Measurements from ENCODE around the gene PTMA.

Gene PTMA

GRCh38 chr2:231727621-231728020 is 19.3 kb downstream of the PTMA start:
- no peaks in the 10 kb centered on the region for H3K9me3 ChIP-seq (replicated peaks; ENCODE audit: insufficient read depth, low read length)
- DNase-seq, result no peak

GRCh38 chr2:231732604-231733003 is 24.3 kb downstream of the PTMA start:
- H3K4me2 ChIP-seq (ENCODE audit: low read depth, low read length), result no peak overlapping the region
- H3K27me3 ChIP-seq (replicated peaks; ENCODE audit: insufficient read depth, low read length), result no peaks in the 10 kb centered on the region
- H3K4me1 ChIP-seq (ENCODE audit: low read length), result no peaks in the 10 kb centered on the region
- no peak overlapping the region for H3K27ac ChIP-seq (ENCODE audit: low read length)
- TF ChIP-seq CTCF (IDR thresholded peaks at IDR 0.05; ENCODE audit: low read length) (0 out of 2 replicates have a peak, but pooled peaks have one; percentile 5), EZH2phosphoT487 (IDR thresholded peaks at IDR 0.05; ENCODE audit: low read length) (no peak), EZH2 (optimal IDR thresholded peaks at IDR 0.05; ENCODE audit: low read depth, low read length) (no peak)
- no peaks in the 10 kb centered on the region for H3K9me3 ChIP-seq (replicated peaks; ENCODE audit: insufficient read depth, low read length)
- H3K36me3 ChIP-seq (replicated peaks; ENCODE audit: insufficient read depth, low read length), result no peaks in the 10 kb centered on the region
- H3K4me3 ChIP-seq (ENCODE audit: low read length), result no peak overlapping the region
- no peak for DNase-seq
- H3F3A ChIP-seq (ENCODE audit: insufficient read depth, low read length), result no peaks in the 10 kb centered on the region
- no peaks in the 10 kb centered on the region for H4K20me1 ChIP-seq (ENCODE audit: insufficient read depth, low read length)
- no peaks in the 10 kb centered on the region for H3K79me2 ChIP-seq (ENCODE audit: low read length)
- H3K9me2 ChIP-seq (replicated peaks; ENCODE audit: insufficient read depth, low read length), result no peaks in the 10 kb centered on the region
- no peak overlapping the region for H3K9ac ChIP-seq (ENCODE audit: low read length)
- no peak overlapping the region for H2AFZ ChIP-seq (ENCODE audit: low read length)

More at GRCh38 chr2:231727621-231728020, 19.3 kb downstream of the PTMA start:
- Histone ChIP-seq H3K36me3 (replicated peaks; ENCODE audit: insufficient read depth, low read length) (no peaks in the 10 kb centered on the region), H3F3A (ENCODE audit: insufficient read depth, low read length) (no peaks in the 10 kb centered on the region), H3K4me3 (ENCODE audit: low read length) (no peak overlapping the region), H3K27me3 (replicated peaks; ENCODE audit: insufficient read depth, low read length) (no peaks in the 10 kb centered on the region), H3K27ac (ENCODE audit: low read length) (no peak overlapping the region), H3K4me1 (ENCODE audit: low read length) (no peaks in the 10 kb centered on the region), H3K9ac (ENCODE audit: low read length) (no peak overlapping the region), H3K9me2 (replicated peaks; ENCODE audit: insufficient read depth, low read length) (no peaks in the 10 kb centered on the region), H3K79me2 (ENCODE audit: low read length) (no peaks in the 10 kb centered on the region), H2AFZ (ENCODE audit: low read length) (no peak overlapping the region), H3K4me2 (ENCODE audit: low read depth, low read length) (no peak overlapping the region), H4K20me1 (ENCODE audit: insufficient read depth, low read length) (no peaks in the 10 kb centered on the region)
- no peak for TF ChIP-seq EZH2 (optimal IDR thresholded peaks at IDR 0.05; ENCODE audit: low read depth, low read length)
- no peak for TF ChIP-seq EZH2phosphoT487 (IDR thresholded peaks at IDR 0.05; ENCODE audit: low read length)
- TF ChIP-seq CTCF (IDR thresholded peaks at IDR 0.05; ENCODE audit: low read length), result no peak

DNA sequence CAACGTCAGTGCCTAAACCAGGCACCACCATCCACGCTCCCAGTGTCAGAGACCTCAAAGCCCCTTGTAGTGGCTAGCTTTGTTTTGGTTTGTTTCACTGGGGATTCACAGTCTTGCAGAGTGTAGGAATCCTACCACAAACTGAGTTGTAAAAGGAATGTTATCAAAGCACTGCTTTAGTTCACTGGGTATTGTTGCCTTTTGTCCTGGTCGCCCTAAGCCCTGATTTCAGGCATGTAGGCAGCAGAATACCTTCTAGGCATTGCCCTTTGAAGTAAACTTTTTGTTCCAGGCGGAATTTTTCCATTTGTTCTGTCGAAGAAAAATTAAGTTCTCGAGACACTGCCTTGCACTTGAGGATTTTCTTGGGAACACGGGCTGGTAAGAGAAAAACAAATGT is 29.4 kb downstream of the PTMA start:
- DNase-seq, result no peak
- TF ChIP-seq CTCF (IDR thresholded peaks at IDR 0.05; ENCODE audit: low read length) (no peak), EZH2 (optimal IDR thresholded peaks at IDR 0.05; ENCODE audit: low read depth, low read length) (no peak), EZH2phosphoT487 (IDR thresholded peaks at IDR 0.05; ENCODE audit: low read length) (no peak)
- Histone ChIP-seq H2AFZ (ENCODE audit: low read length) (no peak overlapping the region), H3K79me2 (ENCODE audit: low read length) (no peaks in the 10 kb centered on the region), H3K4me3 (ENCODE audit: low read length) (no peak overlapping the region), H3K4me2 (ENCODE audit: low read depth, low read length) (no peak overlapping the region), H3K36me3 (replicated peaks; ENCODE audit: insufficient read depth, low read length) (no peaks in the 10 kb centered on the region), H3K9me2 (replicated peaks; ENCODE audit: insufficient read depth, low read length) (no peaks in the 10 kb centered on the region), H3K27ac (ENCODE audit: low read length) (no peak overlapping the region), H3K27me3 (replicated peaks; ENCODE audit: insufficient read depth, low read length) (no peaks in the 10 kb centered on the region), H3K4me1 (ENCODE audit: low read length) (no peaks in the 10 kb centered on the region), H3K9me3 (replicated peaks; ENCODE audit: insufficient read depth, low read length) (no peaks in the 10 kb centered on the region), H3K9ac (ENCODE audit: low read length) (no peak overlapping the region), H3F3A (ENCODE audit: insufficient read depth, low read length) (no peaks in the 10 kb centered on the region), H4K20me1 (ENCODE audit: insufficient read depth, low read length) (no peaks in the 10 kb centered on the region)

Data from MM.1S (cell line).